KMS-11 (cell line): ENCODE results near the gene RAB34.

Experiments
- H2AFZ ChIP-seq: fragments of 200-600 bp; sonication (generic); 2 replicates; pipeline ENCODE4 v1.6.1; 2016; ENCODE audit warnings: antibody characterized with exemption, mixed run types, low read depth
- H3K27ac ChIP-seq: fragments of 200-600 bp; sonication (generic); 2 replicates; pipeline ENCODE4 v1.6.1; 2016; ENCODE audit warnings: mild to moderate bottlenecking, mixed run types
- H3K27me3 ChIP-seq: fragments of 200-600 bp; sonication (generic); 2 replicates; pipeline ENCODE4 v1.6.1; 2017; ENCODE audit warnings: mild to moderate bottlenecking, low read depth, mixed run types, moderate library complexity; ENCODE audit not compliant: insufficient read depth
- H3K36me3 ChIP-seq: fragments of 200-600 bp; sonication (generic); 2 replicates; pipeline ENCODE4 v1.6.1; 2017; ENCODE audit warnings: mild to moderate bottlenecking, mixed run types; ENCODE audit not compliant: insufficient read depth
- H3K4me1 ChIP-seq: fragments of 200-600 bp; sonication (generic); 2 replicates; pipeline ENCODE4 v1.6.1; 2016; ENCODE audit warnings: mild to moderate bottlenecking, low read depth, mixed run types; ENCODE audit not compliant: poor library complexity, severe bottlenecking
- H3K4me2 ChIP-seq: fragments of 200-600 bp; sonication (generic); 2 replicates; pipeline ENCODE4 v1.7.0; 2016; ENCODE audit warnings: mild to moderate bottlenecking, mixed run types
- H3K4me3 ChIP-seq: fragments of 200-600 bp; sonication (generic); IDR thresholded peaks from 2 replicates; pipeline ENCODE4 v1.6.1; 2017; ENCODE audit warnings: low read depth, low read length, mixed read lengths; ENCODE audit not compliant: insufficient read depth
- H3K79me2 ChIP-seq: fragments of 200-600 bp; sonication (generic); 2 replicates; pipeline ENCODE4 v1.6.1; 2016; ENCODE audit warnings: low read depth, mixed run types; ENCODE audit not compliant: insufficient read depth
- H3K9ac ChIP-seq: fragments of 200-600 bp; sonication (generic); 2 replicates; pipeline ENCODE4 v1.6.1; 2016; ENCODE audit warnings: mild to moderate bottlenecking, mixed run types
- H4K20me1 ChIP-seq: fragments of 200-600 bp; sonication (generic); 2 replicates; pipeline ENCODE4 v1.6.1; 2016; ENCODE audit warnings: mild to moderate bottlenecking, mixed run types; ENCODE audit not compliant: insufficient read depth
- TF ChIP-seq, protein P1 (sequence below): fragments of 200-600 bp; sonication (generic); conservative IDR thresholded peaks from 2 replicates; pipeline ENCODE4 v1.6.1; 2017; ENCODE audit warnings: low read depth, mild to moderate bottlenecking, antibody characterized with exemption, low read length, moderate library complexity, mixed read lengths

The RAB34 gene

DNA sequence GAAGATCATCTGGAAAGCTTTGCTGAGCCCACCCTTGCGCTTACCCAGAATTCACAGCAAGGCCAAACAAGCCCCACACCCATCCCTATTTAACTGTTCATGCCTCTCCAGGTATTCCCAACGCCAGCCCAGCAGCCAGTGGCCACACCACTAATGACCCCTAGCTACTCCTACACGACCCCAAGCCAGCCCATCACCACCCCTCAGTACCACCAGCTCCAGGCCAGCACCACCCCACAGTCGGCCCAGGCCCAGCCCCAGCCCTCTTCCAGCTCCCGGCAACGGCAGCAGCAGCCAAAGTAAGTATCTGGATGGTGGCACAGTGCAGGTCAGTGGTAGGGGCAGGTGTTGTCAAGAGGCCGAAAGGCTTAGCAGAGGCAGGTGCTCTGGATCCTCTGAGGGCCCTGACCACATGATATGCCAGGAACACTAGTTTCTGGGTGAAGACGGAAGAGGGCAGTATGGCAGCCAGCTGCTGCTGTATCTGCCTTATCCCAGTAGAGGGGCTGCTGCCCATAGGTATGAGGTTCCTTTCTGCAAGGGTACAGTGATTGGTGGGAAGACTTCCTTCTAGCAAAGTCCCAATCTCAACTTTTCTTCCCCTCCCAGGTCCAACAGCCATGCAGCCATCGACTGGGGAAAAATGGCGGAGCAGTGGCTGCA lies 16.7 kb downstream of the RAB34 start:
- Histone ChIP-seq H2AFZ (no peak overlapping the region), H3K27ac (no peak overlapping the region), H3K4me2 (no peak overlapping the region), H3K27me3 (no peaks in the 10 kb centered on the region), H3K79me2 (no peaks in the 10 kb centered on the region), H3K4me1 (no peaks in the 10 kb centered on the region), H3K4me3 (no peak overlapping the region), H3K36me3 (peaks cover 8% of the 10 kb centered on the region; the same call in 1 of the 2 replicates), H4K20me1 (no peaks in the 10 kb centered on the region), H3K9ac (no peak overlapping the region)
- TF ChIP-seq, protein P1, sequence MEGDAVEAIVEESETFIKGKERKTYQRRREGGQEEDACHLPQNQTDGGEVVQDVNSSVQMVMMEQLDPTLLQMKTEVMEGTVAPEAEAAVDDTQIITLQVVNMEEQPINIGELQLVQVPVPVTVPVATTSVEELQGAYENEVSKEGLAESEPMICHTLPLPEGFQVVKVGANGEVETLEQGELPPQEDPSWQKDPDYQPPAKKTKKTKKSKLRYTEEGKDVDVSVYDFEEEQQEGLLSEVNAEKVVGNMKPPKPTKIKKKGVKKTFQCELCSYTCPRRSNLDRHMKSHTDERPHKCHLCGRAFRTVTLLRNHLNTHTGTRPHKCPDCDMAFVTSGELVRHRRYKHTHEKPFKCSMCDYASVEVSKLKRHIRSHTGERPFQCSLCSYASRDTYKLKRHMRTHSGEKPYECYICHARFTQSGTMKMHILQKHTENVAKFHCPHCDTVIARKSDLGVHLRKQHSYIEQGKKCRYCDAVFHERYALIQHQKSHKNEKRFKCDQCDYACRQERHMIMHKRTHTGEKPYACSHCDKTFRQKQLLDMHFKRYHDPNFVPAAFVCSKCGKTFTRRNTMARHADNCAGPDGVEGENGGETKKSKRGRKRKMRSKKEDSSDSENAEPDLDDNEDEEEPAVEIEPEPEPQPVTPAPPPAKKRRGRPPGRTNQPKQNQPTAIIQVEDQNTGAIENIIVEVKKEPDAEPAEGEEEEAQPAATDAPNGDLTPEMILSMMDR: no peak

GRCh38 chr17:28700278-28700677 lies 17.4 kb downstream of the RAB34 start:
- Histone ChIP-seq H3K27me3 (no peaks in the 10 kb centered on the region), H3K27ac (no peak overlapping the region), H3K4me3 (no peak overlapping the region), H3K9ac (no peak overlapping the region), H3K4me1 (no peaks in the 10 kb centered on the region), H3K36me3 (peaks cover 8% of the 10 kb centered on the region; the same call in 1 of the 2 replicates), H2AFZ (no peak overlapping the region), H3K4me2 (no peak overlapping the region), H4K20me1 (no peaks in the 10 kb centered on the region), H3K79me2 (no peaks in the 10 kb centered on the region)
- TF ChIP-seq, protein P1: no peak

- peaks cover 16% of the 10 kb centered on the region; the same call in 1 of the 2 replicates for H3K36me3 ChIP-seq
- no peak overlapping the region for H3K27ac ChIP-seq
Measured at GRCh38 chr17:28698253-28698941, 19.3 kb downstream of the RAB34 start.

DNA sequence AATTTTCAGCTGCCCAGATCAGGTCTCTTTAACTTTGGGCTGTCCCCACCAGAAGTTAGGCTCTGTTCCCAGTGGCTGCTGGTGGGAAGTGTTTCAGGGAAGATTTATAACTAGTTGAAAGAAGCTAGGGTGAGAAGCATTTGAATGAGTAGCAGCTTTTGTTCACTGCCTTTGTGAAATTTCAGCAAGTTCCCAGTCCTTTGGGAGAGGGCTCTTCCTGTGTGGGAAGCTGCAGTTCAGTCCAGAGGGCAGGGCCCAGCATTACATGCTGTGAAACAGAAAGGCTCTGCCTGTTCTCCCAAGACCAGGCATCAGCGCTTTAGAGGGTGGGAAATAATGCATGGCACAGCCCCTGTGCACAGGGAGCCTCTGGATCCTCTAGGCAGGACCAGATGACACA lies 23.8 kb downstream of the RAB34 start:
- Histone ChIP-seq H3K4me1 (no peaks in the 10 kb centered on the region), H2AFZ (no peak overlapping the region), H3K79me2 (no peaks in the 10 kb centered on the region), H4K20me1 (no peaks in the 10 kb centered on the region), H3K9ac (no peak overlapping the region), H3K4me2 (no peak overlapping the region), H3K27ac (no peak overlapping the region), H3K36me3 (peaks cover 35% of the 10 kb centered on the region; the same call in 1 of the 2 replicates), H3K27me3 (no peaks in the 10 kb centered on the region), H3K4me3 (no peak overlapping the region)
- TF ChIP-seq, protein P1: no peak

More at GRCh38 chr17:28698253-28698941, 19.3 kb downstream of the RAB34 start:
- H3K4me3 ChIP-seq: no peak overlapping the region
- no peaks in the 10 kb centered on the region for H3K79me2 ChIP-seq
- TF ChIP-seq, protein P1: no peak
- no peaks in the 10 kb centered on the region for H3K4me1 ChIP-seq
- no peaks in the 10 kb centered on the region for H3K27me3 ChIP-seq
- no peak overlapping the region for H2AFZ ChIP-seq
- H3K9ac ChIP-seq: no peak overlapping the region
- H3K4me2 ChIP-seq: no peak overlapping the region
- H4K20me1 ChIP-seq: no peaks in the 10 kb centered on the region
